ENCODE data around the gene TRIM72.

GRCh38 chr16:31248344-31248743 lies 34.4 kb downstream of the TRIM72 start:
- TF ChIP-seq POLR2A (IDR thresholded peaks at IDR 0.05) (no peak), CTCF (IDR thresholded peaks at IDR 0.05) (no peak)
